K562 (cell line): ENCODE results near the gene CALD1. TPM values are rescaled to one million over a fixed set of nuclear protein-coding genes. Genes with fewer than 3 reads are reported as not detected.
A peak's percentile ranks its signal among the peaks of the same experiment; 100 is the strongest.

ENCODE experiments used
- ATAC-seq: fragments of 200-7000 bp; cut with Tn5 transposase; 3 replicates; pipeline ENCODE4 v1.9.1; 2020; ENCODE audit warnings: moderate library complexity
- BruUV-seq: library from RNA; stranded (reverse); fragments of 400-500 nt; replicated peaks from 2 replicates; lab custom pipeline; 2021; lab: Mats Ljungman, UMichigan
- CTCF ChIA-PET: fragments of 300-600 bp; formaldehyde crosslinking; extraction: SDS; loops from one replicate; lab custom pipeline; 2021; ENCODE audit warnings: low intra/inter-chr PET ratio; lab: Yijun Ruan, JAX
- POLR2A ChIA-PET: fragments of 300-600, 350-650 bp; sonication (Branson Sonifier 250); formaldehyde crosslinking; extraction: SDS; loops from one replicate; lab custom pipeline; 2021; ENCODE audit warnings: antibody characterized with exemption, inconsistent platforms; lab: Yijun Ruan, JAX
- DNase-seq, 4 experiments: peaks; one replicate each; pipeline versions ENCODE4 v3.0.0 to v3.0.0-alpha.2; 2011 to 2018; ENCODE audit warnings: low spot score in 3 of 4, mixed read lengths in 3 of 4; ENCODE audit errors: extremely low read depth in 1 of 4
- FAIRE-seq: peaks from 2 replicates; lab custom pipeline; 2011; peaks lifted over from hg19 to GRCh38; lab: Jason Lieb, UNC
- H2AFZ ChIP-seq: 2 replicates; pipeline ENCODE4 v1.6.0; 2011; ENCODE audit warnings: low read depth, low read length, control low read depth, inconsistent platforms
- H3K27ac ChIP-seq: fragments of 200-600 bp; 3 replicates; pipeline ENCODE4 v1.8.0; 2011; ENCODE audit warnings: low read depth, mild to moderate bottlenecking, control low read depth, inconsistent platforms, low read length, moderate library complexity, mixed read lengths; ENCODE audit errors: extremely low read depth
- H3K27me3 ChIP-seq, 2 experiments: fragments of 300-600 bp in 1 of 2; 2 replicates in 1 of 2; 3 replicates in 1 of 2; pipeline versions ENCODE4 v1.6.0 to v1.8.0; 2011; ENCODE audit warnings: inconsistent platforms in 2 of 2, low read length in 2 of 2, mild to moderate bottlenecking in 1 of 2, mixed read lengths in 1 of 2, moderate library complexity in 1 of 2; ENCODE audit not compliant: control insufficient read depth in 2 of 2, insufficient read depth in 2 of 2
- H3K36me3 ChIP-seq: fragments of 300-600 bp; 3 replicates; pipeline ENCODE4 v1.8.0; 2011; ENCODE audit warnings: mild to moderate bottlenecking, low read length, inconsistent platforms; ENCODE audit not compliant: control insufficient read depth, insufficient read depth
- H3K4me1 ChIP-seq, 2 experiments: fragments of 200-600 bp in 1 of 2; replicated peaks in 1 of 2; 2 replicates in 1 of 2; 3 replicates in 1 of 2; pipeline versions ENCODE4 v1.5.1 to v1.8.0; 2011; ENCODE audit warnings: inconsistent platforms in 2 of 2, low read length in 2 of 2, mild to moderate bottlenecking in 1 of 2, mixed read lengths in 1 of 2, moderate library complexity in 1 of 2; ENCODE audit not compliant: control insufficient read depth in 2 of 2, insufficient read depth in 2 of 2
- H3K4me2 ChIP-seq: 2 replicates; pipeline ENCODE4 v1.6.1; 2011; ENCODE audit warnings: low read length, control low read depth, inconsistent platforms, mixed read lengths; ENCODE audit not compliant: insufficient read depth
- H3K4me3 ChIP-seq: fragments of 200-600 bp; sonication (generic), shearing (Covaris generic); 2 replicates; pipeline ENCODE4 v1.5.1; 2016; ENCODE audit warnings: control low read depth, inconsistent platforms
- H3K79me2 ChIP-seq: fragments of 200-600 bp; 3 replicates; pipeline ENCODE4 v1.8.0; 2011; ENCODE audit warnings: low read length, inconsistent platforms; ENCODE audit not compliant: control insufficient read depth, insufficient read depth
- H3K9ac ChIP-seq, 2 experiments: 2 replicates each; pipeline versions ENCODE4 v1.6.0 to v1.6.1; 2011; ENCODE audit warnings: low read depth in 2 of 2, low read length in 2 of 2, control low read depth in 1 of 2, inconsistent platforms in 1 of 2, mild to moderate bottlenecking in 1 of 2, mixed read lengths in 1 of 2; ENCODE audit not compliant: insufficient read depth in 1 of 2
- H3K9me1 ChIP-seq: one replicate; pipeline ENCODE4 v1.6.0; 2011; ENCODE audit warnings: inconsistent platforms, mild to moderate bottlenecking, low read length, moderate library complexity; ENCODE audit not compliant: control insufficient read depth, insufficient read depth
- H3K9me3 ChIP-seq: replicated peaks from 2 replicates; pipeline ENCODE4 v1.5.1; 2011; ENCODE audit warnings: low read depth, low read length, inconsistent platforms; ENCODE audit not compliant: control insufficient read depth, insufficient read depth
- H4K20me1 ChIP-seq: replicated peaks from 2 replicates; pipeline ENCODE4 v1.6.1; 2011; ENCODE audit warnings: low read length, inconsistent platforms, mixed read lengths; ENCODE audit not compliant: control insufficient read depth, insufficient read depth
- ARNT ChIP-seq, 2 experiments: fragments of 450-650 bp; IDR thresholded peaks; 2 replicates each; pipeline ENCODE4 v1.6.1; 2016; ENCODE audit warnings: mild to moderate bottlenecking in 1 of 2
- MAFK ChIP-seq: IDR thresholded peaks from 2 replicates; pipeline ENCODE4 v1.6.1; 2011; ENCODE audit warnings: low read length, improper control_type of control experiment
- NELFE ChIP-seq: IDR thresholded peaks from 2 replicates; pipeline ENCODE4 v1.6.1; 2011; ENCODE audit warnings: mild to moderate bottlenecking; ENCODE audit not compliant: insufficient read depth, insufficient read length
- RBM25 ChIP-seq: fragments of 200-400 bp; formaldehyde crosslinking; IDR thresholded peaks from 2 replicates; pipeline ENCODE4 v1.6.1; 2018; ENCODE audit warnings: low read length, low read depth, moderate library complexity; ENCODE audit not compliant: severe bottlenecking
- SMC3 ChIP-seq: conservative IDR thresholded peaks from 2 replicates; pipeline ENCODE4 v1.6.1; 2011; ENCODE audit warnings: low read depth, low read length, improper control_type of control experiment; ENCODE audit not compliant: insufficient read depth
- TSC22D4 ChIP-seq: fragments of 450-650 bp; IDR thresholded peaks from 2 replicates; pipeline ENCODE4 v1.6.1; 2016; ENCODE audit warnings: missing genetic modification characterization, missing biosample characterization, control low read depth
- ZBTB11 ChIP-seq, 3 experiments: fragments of 200-800 bp in 1 of 3; fragments of 250-450 bp in 1 of 3; fragments of 450-650 bp in 1 of 3; sonication (Bioruptor Pico) in 1 of 3; sonication (Bioruptor generic) in 1 of 3; formaldehyde crosslinking in 1 of 3; IDR thresholded peaks; 2 replicates each; pipeline versions ENCODE4 v1.6.1 to v1.8.0; 2016 to 2022; ENCODE audit warnings: mild to moderate bottlenecking in 2 of 3, missing genetic modification characterization in 2 of 3, missing compliant biosample characterization in 1 of 3, moderate library complexity in 1 of 3
- ZNF41 ChIP-seq: fragments of 250-450 bp; sonication (Bioruptor Pico); conservative IDR thresholded peaks from 2 replicates; pipeline ENCODE4 v1.4.0; 2020; ENCODE audit warnings: mild to moderate bottlenecking
- WGBS: fragments of 100-300 bp; shearing (Covaris generic); methylation state at CpG from one replicate; pipeline ENCODE4 v1.1.6; 2016; ENCODE audit warnings: low coverage, mixed read lengths; ENCODE audit not compliant: insufficient coverage; ENCODE audit errors: missing lambda C conversion rate; 5-methylcytosine and 5-hydroxymethylcytosine counted together
- in situ Hi-C: fragments of 300-500 bp; cut with MboI; formaldehyde crosslinking; loops from 4 replicates; pipeline ENCODE4 v1.15.0; 2018; ENCODE audit warnings: inconsistent platforms, mixed read lengths
- intact Hi-C: fragments of 100-400 bp; cut with micrococcal nuclease; formaldehyde crosslinking; loops from 2 replicates; pipeline ENCODE4 v1.14.2; 2022
- polyA plus RNA-seq, 8 experiments: library from polyadenylated mRNA; depleted of rRNA in 4 of 8; stranded (reverse) in 5 of 8; unstranded in 3 of 8; fragments of >200 nt; fragmentation: Nextera tagmentation in 2 of 8; fragmentation: Illumina TruSeq in 1 of 8; extraction: Ambion mirVana in 2 of 8; extraction: Trizol in 1 of 8; gene quantifications; 2 replicates each; pipeline versions ENCODE4 v1.2.1 to v1.2.3, GENCODE V29; 2011 to 2014; ENCODE audit warnings: inconsistent platforms in 1 of 8, missing spikeins in 1 of 8
- total RNA-seq, 7 experiments: library from RNA; depleted of rRNA in 6 of 7; stranded (reverse); fragments of >200 nt in 6 of 7; fragmentation: Illumina TruSeq in 2 of 7; extraction: Trizol in 2 of 7; gene quantifications; 2 replicates each; pipeline versions ENCODE4 v1.2.1 to v1.2.3, GENCODE V29; 2011 to 2021; ENCODE audit warnings: low replicate concordance in 1 of 7
- TF ChIP-seq, protein P1 (sequence below): fragments of 200-800 bp; sonication (Bioruptor generic); IDR thresholded peaks from 2 replicates; pipeline ENCODE4 v1.6.1; 2017; ENCODE audit warnings: missing genetic modification characterization, missing compliant biosample characterization
- TF ChIP-seq, protein P2 (sequence below): sonication (generic); formaldehyde crosslinking; IDR thresholded peaks from 2 replicates; pipeline ENCODE4 v1.8.1; 2023; ENCODE audit warnings: mild to moderate bottlenecking, missing genetic modification reagents
- TF ChIP-seq, protein P3 (sequence below): fragments of 450-650 bp; formaldehyde crosslinking; IDR thresholded peaks from 2 replicates; pipeline ENCODE4 v1.4.0; 2020; ENCODE audit warnings: mild to moderate bottlenecking, moderate library complexity

Gene CALD1
- total and polyA plus RNA-seq, 9 of the 15 experiments (the other 6 are each of a cell fraction or from before 2014, with no cell fraction given), result 0.40 TPM; not detected in 8

GRCh38 chr7:134865001-134865845 is 85.8 kb downstream of the CALD1 start:
- POLR2A ChIA-PET, result interaction anchor here (0.6 to 1.0 kb wide), 2 partner anchors 9 to 90 kb away, joined by 3 read pairs; no protein-coding TSS in a partner anchor
- H3K4me3 ChIP-seq, result no peak overlapping the region

More at GRCh38 chr7:134865001-134865845, 85.8 kb downstream of the CALD1 start:
- Histone ChIP-seq H3K9me1 (no peaks in the 10 kb centered on the region), H4K20me1 (no peaks in the 10 kb centered on the region), H3K36me3 (no peaks in the 10 kb centered on the region), H3K9me3 (no peaks in the 10 kb centered on the region), H2AFZ (no peak overlapping the region), H3K4me2 (no peak overlapping the region), H3K27ac (no peak overlapping the region), H3K27me3 (peaks cover 26 to 39% of the 10 kb centered on the region in 2 experiments), H3K79me2 (no peaks in the 10 kb centered on the region), H3K4me1 (no peaks in the 10 kb centered on the region), H3K9ac (no peak overlapping the region)
- no peak for TF ChIP-seq ZNF41
- no peak for TF ChIP-seq TSC22D4 (tag)
- no peak for TF ChIP-seq NELFE
- TF ChIP-seq, protein P1, sequence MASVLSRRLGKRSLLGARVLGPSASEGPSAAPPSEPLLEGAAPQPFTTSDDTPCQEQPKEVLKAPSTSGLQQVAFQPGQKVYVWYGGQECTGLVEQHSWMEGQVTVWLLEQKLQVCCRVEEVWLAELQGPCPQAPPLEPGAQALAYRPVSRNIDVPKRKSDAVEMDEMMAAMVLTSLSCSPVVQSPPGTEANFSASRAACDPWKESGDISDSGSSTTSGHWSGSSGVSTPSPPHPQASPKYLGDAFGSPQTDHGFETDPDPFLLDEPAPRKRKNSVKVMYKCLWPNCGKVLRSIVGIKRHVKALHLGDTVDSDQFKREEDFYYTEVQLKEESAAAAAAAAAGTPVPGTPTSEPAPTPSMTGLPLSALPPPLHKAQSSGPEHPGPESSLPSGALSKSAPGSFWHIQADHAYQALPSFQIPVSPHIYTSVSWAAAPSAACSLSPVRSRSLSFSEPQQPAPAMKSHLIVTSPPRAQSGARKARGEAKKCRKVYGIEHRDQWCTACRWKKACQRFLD (CRISPR knock-in tag), result no peak
- no peak for TF ChIP-seq RBM25
- no peak for TF ChIP-seq SMC3
- no peak for TF ChIP-seq MAFK
- no peak for TF ChIP-seq ARNT (IDR thresholded peaks at IDR 0.05)
- TF ChIP-seq, protein P2, sequence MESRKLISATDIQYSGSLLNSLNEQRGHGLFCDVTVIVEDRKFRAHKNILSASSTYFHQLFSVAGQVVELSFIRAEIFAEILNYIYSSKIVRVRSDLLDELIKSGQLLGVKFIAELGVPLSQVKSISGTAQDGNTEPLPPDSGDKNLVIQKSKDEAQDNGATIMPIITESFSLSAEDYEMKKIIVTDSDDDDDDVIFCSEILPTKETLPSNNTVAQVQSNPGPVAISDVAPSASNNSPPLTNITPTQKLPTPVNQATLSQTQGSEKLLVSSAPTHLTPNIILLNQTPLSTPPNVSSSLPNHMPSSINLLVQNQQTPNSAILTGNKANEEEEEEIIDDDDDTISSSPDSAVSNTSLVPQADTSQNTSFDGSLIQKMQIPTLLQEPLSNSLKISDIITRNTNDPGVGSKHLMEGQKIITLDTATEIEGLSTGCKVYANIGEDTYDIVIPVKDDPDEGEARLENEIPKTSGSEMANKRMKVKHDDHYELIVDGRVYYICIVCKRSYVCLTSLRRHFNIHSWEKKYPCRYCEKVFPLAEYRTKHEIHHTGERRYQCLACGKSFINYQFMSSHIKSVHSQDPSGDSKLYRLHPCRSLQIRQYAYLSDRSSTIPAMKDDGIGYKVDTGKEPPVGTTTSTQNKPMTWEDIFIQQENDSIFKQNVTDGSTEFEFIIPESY (CRISPR knock-in tag), result no peak
- TF ChIP-seq ZBTB11 (CRISPR knock-in tag; IDR thresholded peaks at IDR 0.05), result no peak
- TF ChIP-seq, protein P3, sequence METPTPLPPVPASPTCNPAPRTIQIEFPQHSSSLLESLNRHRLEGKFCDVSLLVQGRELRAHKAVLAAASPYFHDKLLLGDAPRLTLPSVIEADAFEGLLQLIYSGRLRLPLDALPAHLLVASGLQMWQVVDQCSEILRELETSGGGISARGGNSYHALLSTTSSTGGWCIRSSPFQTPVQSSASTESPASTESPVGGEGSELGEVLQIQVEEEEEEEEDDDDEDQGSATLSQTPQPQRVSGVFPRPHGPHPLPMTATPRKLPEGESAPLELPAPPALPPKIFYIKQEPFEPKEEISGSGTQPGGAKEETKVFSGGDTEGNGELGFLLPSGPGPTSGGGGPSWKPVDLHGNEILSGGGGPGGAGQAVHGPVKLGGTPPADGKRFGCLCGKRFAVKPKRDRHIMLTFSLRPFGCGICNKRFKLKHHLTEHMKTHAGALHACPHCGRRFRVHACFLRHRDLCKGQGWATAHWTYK (CRISPR knock-in tag), result no peak
- intact Hi-C loops, result no loop called here
- DNase-seq, result no peak
- FAIRE-seq, result no peak
- ATAC-seq, result peak; percentile 38
- WGBS, result under 1% methylated on average over 9 of the region's 9 CpGs
- no TSS peak for BruUV-seq
- in situ Hi-C loops, result no loop called here
- CTCF ChIA-PET, result no interaction called here
